Activated naive CD4-positive, alpha-beta T cell treated with anti-CD3 and anti-CD28 coated beads for 36 hours (primary cell): ENCODE measurements around the gene MRC1. TPM values are rescaled to one million over a fixed set of nuclear protein-coding genes. Genes with fewer than 3 reads are reported as not detected.
"Not testable (repeated sequence)": the region's sequence is repeated elsewhere in the genome, so short reads cannot be mapped to it uniquely, and the experiment has no call there.

Experiments used
- CTCF ChIA-PET: fragments of 350-600 bp; sonication (Branson Sonifier 250); formaldehyde crosslinking; loops from one replicate; lab custom pipeline; 2021; ENCODE audit warnings: antibody characterized with exemption; lab: Charles Lee
- DNase-seq: peaks from one replicate; pipeline ENCODE4 v3.0.0-alpha.2; 2020
- H3K27ac Mint-ChIP-seq: one replicate; pipeline ENCODE4 v1.8.0; 2021; ENCODE audit warnings: mild to moderate bottlenecking, mixed read lengths
- H3K27me3 Mint-ChIP-seq: one replicate; pipeline ENCODE4 v1.8.0; 2021; ENCODE audit warnings: low read depth, mixed read lengths
- H3K36me3 Mint-ChIP-seq: one replicate; pipeline ENCODE4 v1.8.0; 2021; ENCODE audit warnings: low read depth, mixed read lengths
- H3K4me1 Mint-ChIP-seq: one replicate; pipeline ENCODE4 v1.8.0; 2021; ENCODE audit warnings: low read depth, mixed read lengths
- H3K4me3 Mint-ChIP-seq: one replicate; pipeline ENCODE4 v1.8.0; 2021; ENCODE audit warnings: mild to moderate bottlenecking, moderate library complexity, mixed read lengths
- H3K9me3 Mint-ChIP-seq: one replicate; pipeline ENCODE4 v1.8.0; 2021; ENCODE audit warnings: mixed read lengths
- intact Hi-C: fragments of 100-400 bp; cut with micrococcal nuclease; formaldehyde crosslinking; loops from one replicate; pipeline ENCODE4 v1.15.1; 2023
- total RNA-seq, 2 experiments: library from RNA; stranded (reverse); gene quantifications; one replicate each; pipeline ENCODE4 v1.2.3, GENCODE V29; 2021

MRC1 gene
- total RNA-seq, 2 experiments from 2014 or later, result 0.05 TPM; not detected in 1

DNA sequence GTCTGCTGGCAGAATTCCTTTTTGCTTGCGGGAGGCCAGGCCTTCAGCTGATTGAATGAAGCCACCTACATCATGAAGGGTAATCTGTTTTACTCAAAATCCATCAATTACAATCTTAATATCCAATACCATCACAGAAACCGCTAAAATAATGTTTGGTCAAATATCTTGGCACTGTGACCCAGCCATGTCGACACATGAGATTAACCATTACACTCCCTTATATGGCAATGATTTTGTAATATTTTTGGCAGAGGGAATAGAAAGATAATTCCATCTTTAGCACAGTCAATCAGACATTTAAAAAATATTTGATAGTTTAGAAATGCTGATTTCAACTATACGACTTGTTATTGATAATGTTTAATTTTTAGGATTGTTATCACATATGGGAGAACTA lies 106.0 kb downstream of the MRC1 start:
- Mint-ChIP-seq H3K4me1 (no peaks in the 10 kb centered on the region), H3K9me3 (no peaks in the 10 kb centered on the region), H3K27me3 (peaks cover 9% of the 10 kb centered on the region), H3K27ac (no peak overlapping the region), H3K36me3 (no peaks in the 10 kb centered on the region), H3K4me3 (no peak overlapping the region)
- DNase-seq, result no peak
- intact Hi-C loops, result loop anchor here (10.0 kb wide), 1 partner anchor 190 kb away; no protein-coding TSS in a partner anchor
- CTCF ChIA-PET, result no interaction called here

DNA sequence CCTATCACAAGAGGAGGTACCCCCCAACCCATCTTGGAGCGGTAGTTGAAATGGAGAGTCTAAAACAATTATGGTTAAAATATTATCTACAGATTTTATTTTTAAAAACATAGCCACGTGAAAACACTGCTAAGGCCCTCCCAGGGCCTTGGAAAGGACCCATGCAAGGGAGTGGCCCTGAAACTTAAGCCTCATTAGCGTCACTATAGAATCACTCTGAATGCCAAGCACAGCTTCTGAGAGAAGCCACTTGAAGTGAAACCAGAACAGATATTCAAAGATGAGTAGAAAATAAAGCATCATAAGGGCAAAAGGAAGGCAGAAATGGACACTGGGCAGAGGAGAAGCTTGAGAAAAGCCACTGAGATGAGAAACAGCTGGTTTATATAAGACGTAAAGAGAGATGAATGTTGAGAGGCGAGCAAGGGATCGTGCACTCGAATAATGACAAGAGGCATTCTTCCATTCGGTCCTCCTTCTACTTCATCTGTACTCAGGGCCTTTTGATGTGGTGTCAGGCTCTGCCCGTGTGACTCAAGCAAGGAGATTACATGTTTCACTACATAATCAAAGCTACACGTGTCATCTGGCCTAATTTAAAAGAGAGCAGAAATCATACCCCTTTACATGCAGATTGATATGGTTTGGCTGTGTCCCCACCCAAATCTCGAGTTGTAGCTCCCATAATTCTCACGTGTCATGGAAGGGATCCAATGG lies 109.2 kb downstream of the MRC1 start:
- H3K36me3 Mint-ChIP-seq, result no peaks in the 10 kb centered on the region
- no peaks in the 10 kb centered on the region for H3K27me3 Mint-ChIP-seq
- no peak for DNase-seq
- intact Hi-C loops, result loop anchor here (10.0 kb wide), 1 partner anchor 186 kb away; no protein-coding TSS in a partner anchor
- no peaks in the 10 kb centered on the region for H3K4me1 Mint-ChIP-seq
- CTCF ChIA-PET, result interaction anchor here (0.6 kb wide), 1 partner anchor 279 kb away, joined by 3 read pairs; no protein-coding TSS in a partner anchor
- H3K4me3 Mint-ChIP-seq, result no peak overlapping the region
- no peaks in the 10 kb centered on the region for H3K9me3 Mint-ChIP-seq
- H3K27ac Mint-ChIP-seq, result no peak overlapping the region

DNA sequence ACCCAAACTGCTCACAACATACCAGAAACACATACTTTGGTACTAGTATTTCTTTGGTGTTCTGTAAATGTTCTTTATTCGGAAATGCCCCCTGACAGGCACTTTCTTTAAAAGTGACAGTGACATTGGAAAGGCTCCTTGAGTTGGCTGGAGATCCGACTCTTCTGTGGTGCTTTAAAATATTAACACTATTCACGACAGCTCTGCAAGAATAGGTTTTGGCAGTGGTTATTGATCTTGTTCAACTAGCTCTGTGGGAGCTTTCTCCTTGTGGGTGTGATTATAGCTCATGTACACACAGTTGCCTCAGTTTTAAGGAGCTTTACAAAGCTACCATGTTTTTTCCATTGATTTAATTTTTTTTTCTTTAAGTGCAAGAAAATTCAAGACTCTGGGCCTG lies 112.2 kb downstream of the MRC1 start:
- CTCF ChIA-PET, result no interaction called here
- Mint-ChIP-seq H3K27me3 (no peaks in the 10 kb centered on the region), H3K9me3 (no peaks in the 10 kb centered on the region), H3K4me3 (no peak overlapping the region), H3K27ac (no peak overlapping the region), H3K36me3 (no peaks in the 10 kb centered on the region), H3K4me1 (no peaks in the 10 kb centered on the region)
- DNase-seq, result no peak
- intact Hi-C loops, result no loop called here

DNA sequence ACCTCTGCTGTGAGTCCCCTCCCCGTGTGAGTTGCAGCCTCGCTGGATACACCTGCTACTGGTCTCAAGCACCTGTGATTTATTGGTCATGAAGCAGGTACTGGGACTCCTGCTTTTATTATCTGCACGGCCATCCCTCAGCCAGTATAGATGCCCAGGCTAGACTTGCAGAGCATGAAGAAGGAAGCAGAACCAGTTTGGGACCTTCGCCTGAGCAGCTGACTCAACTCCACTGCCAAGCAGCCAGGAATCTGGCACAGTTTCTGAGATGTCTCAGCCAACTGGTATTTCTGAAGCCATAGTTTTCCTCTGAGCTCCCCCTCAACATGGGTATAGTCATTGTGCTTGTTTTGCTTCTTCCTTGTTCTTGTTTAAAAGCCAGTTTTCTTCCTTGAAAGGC lies 114.6 kb downstream of the MRC1 start:
- H3K27ac Mint-ChIP-seq, result no peak overlapping the region
- no peaks in the 10 kb centered on the region for H3K4me1 Mint-ChIP-seq
- no peak overlapping the region for H3K4me3 Mint-ChIP-seq
- intact Hi-C loops, result no loop called here
- H3K27me3 Mint-ChIP-seq, result no peaks in the 10 kb centered on the region
- DNase-seq, result no peak
- CTCF ChIA-PET, result no interaction called here
- no peaks in the 10 kb centered on the region for H3K36me3 Mint-ChIP-seq
- no peaks in the 10 kb centered on the region for H3K9me3 Mint-ChIP-seq

DNA sequence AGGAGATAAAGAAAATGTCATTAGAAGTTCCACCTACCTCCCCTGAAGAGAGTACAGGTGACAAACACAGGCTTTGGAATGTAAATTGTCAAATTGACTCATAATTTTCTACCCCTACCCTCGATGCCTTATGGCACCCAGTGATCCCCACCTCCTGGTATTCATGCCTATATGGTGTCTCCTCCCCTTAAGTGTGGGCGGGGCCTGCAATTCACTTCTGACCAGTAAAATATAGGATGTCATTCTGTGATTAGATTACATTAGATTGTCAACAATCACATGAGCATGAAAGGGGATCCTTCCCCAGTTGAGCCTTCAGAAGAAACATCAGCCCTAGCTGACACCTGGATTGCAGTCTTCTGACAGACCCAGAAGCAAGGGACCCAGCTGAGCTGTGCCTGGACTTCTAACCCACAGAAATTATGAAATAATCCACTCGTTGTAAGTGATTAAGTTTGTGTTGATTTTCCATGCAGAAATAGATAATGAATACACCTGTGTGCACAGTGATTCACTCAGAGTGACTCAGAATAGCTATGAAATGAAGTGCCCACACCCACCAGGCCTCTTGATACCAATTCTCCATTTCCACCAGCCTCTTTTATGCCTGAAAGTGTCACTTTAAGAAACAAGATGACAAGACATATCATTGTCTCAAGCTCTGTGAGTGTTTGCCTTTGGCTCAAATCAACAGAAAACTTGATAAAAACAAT lies 134.0 kb downstream of the MRC1 start:
- CTCF ChIA-PET, result no interaction called here
- Mint-ChIP-seq H3K27me3 (peaks cover 3% of the 10 kb centered on the region), H3K9me3 (no peaks in the 10 kb centered on the region), H3K4me1 (no peaks in the 10 kb centered on the region), H3K4me3 (no peak overlapping the region), H3K36me3 (no peaks in the 10 kb centered on the region), H3K27ac (no peak overlapping the region)
- no peak for DNase-seq
- intact Hi-C loops, result no loop called here

DNA sequence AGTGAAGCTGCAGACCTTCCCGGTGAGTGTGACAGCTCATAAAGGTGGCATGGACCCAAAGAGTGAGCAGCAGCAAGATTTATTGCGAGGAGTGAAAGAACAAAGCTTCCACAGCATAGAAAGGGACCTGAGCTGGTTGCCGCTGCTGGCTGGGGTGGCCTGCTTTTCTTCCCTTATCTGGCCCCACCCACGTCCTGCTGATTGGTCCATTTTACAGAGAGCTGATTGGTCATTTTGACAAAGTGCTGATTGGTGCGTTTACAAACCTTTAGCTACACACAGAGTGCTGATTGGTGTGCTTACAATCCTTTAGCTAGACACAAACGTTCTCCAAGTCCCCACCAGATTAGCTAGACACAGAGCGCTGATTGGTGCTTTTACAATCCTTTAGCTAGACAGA lies 141.1 kb downstream of the MRC1 start:
- H3K27me3 Mint-ChIP-seq, DNase-seq, CTCF ChIA-PET, H3K4me1 Mint-ChIP-seq, H3K27ac Mint-ChIP-seq, H3K36me3 Mint-ChIP-seq, intact Hi-C loops, H3K4me3 Mint-ChIP-seq, H3K9me3 Mint-ChIP-seq: not testable (repeated sequence)

DNA sequence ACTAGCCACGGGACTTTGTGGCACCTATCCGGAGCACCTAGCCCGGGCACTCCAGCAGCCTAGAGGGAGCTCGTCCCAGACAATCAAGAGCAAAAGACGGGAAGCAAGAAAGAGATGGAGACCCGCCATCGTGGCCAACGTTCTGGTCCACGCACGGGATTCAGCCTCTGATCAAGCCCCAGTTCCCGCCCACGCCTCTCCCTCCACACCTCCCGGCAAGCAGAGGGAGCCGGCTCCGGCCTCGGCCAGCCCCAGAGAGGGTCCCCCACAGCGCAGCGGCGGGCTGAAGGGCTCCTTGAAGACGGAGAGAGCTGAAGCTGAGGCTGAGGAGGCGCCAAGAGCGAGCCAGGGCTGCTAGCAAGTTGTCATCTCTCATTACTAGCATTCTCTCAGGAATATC lies 141.6 kb downstream of the MRC1 start:
- Mint-ChIP-seq H3K9me3 (peaks cover 2% of the 10 kb centered on the region), H3K4me1 (no peaks in the 10 kb centered on the region), H3K27ac (no peak overlapping the region), H3K27me3 (peaks cover 3% of the 10 kb centered on the region), H3K36me3 (no peaks in the 10 kb centered on the region), H3K4me3 (no peak overlapping the region)
- intact Hi-C loops, result no loop called here
- CTCF ChIA-PET, result no interaction called here
- DNase-seq, result no peak

DNA sequence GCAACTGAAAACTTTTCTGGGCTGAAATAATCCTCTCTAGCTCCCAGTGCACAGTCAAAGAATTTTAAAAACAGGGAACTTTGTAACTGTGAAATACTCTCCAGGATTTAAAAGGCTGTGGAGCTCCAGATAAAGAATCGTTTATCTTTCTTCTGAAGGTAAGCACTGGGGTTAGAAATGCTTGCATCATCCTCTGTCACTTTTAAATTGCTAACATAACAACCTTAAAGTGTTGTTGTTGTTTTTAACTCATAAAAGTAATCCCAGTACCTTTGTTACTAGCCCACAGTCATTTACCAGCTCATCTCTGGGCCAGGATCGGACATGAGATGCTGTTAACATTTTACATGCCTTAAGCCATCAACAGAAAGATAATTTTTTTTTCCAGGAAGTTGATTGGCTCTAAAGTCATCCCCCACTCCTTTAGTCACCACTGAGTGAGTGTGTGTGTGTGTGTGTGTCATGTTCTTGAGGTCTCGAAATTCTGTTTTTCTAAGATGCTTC lies 142.8 kb downstream of the MRC1 start, which contains the start of gene SLC39A12:
SLC39A12 (plus strand) TSS at position 51 of the 504 bp plus-strand sequence. CDS start 1,359 bp downstream, outside the sequence.
- DNase-seq, result no peak
- Mint-ChIP-seq H3K27me3 (peaks cover under 1% of the 10 kb centered on the region), H3K9me3 (peaks cover 2% of the 10 kb centered on the region), H3K36me3 (no peaks in the 10 kb centered on the region), H3K4me1 (no peaks in the 10 kb centered on the region), H3K27ac (no peak within 1 kb of the TSS), H3K4me3 (no peak within 1 kb of the TSS)
- intact Hi-C loops, result no loop called here
- CTCF ChIA-PET, result no interaction called here

DNA sequence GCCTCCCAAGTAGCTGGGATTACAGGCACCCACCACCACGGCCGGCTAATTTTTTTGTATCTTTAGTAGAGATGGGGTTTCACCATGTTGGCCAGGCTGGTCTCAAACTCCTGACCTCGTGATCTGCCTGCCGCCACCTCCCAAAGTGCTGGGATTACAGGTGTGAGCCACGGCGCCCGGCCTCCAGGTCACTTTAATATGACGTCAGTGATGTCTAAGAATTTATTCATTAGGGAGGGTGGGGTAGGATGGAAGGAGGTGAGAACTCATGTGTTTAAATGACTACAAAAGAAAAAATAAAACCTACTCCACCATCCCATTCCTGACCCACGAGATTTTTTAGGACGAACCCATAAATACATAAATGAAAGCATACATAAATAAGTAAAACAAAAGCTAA lies 145.2 kb downstream of the MRC1 start:
- CTCF ChIA-PET, result interaction anchor here (0.7 kb wide), 1 partner anchor 150 kb away, joined by 3 read pairs; no protein-coding TSS in a partner anchor
- H3K27me3 Mint-ChIP-seq, intact Hi-C loops, DNase-seq, H3K4me3 Mint-ChIP-seq, H3K36me3 Mint-ChIP-seq, H3K27ac Mint-ChIP-seq, H3K9me3 Mint-ChIP-seq, H3K4me1 Mint-ChIP-seq: not testable (repeated sequence)

DNA sequence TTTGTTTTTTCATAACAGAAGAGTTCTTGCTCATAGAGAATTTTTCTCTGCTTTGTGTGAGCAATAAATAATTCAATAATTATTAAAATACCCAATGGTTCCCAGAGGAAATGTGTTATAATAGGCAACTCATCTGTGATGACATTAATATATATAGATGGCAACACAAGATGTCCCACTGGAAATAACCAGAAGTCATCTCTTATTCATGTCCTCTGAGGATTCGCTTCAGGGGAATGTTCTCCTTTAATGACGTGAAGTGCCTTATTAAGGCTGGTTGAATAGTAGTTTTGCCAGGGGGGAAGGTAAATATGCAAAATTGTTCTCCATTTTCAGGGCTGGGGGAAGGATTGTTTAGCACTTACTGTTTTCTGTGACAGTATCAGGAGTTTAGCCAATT lies 145.7 kb downstream of the MRC1 start:
- Mint-ChIP-seq H3K27me3 (no peaks in the 10 kb centered on the region), H3K4me1 (no peaks in the 10 kb centered on the region), H3K36me3 (no peaks in the 10 kb centered on the region), H3K9me3 (peaks cover 4% of the 10 kb centered on the region), H3K4me3 (no peak overlapping the region), H3K27ac (no peak overlapping the region)
- intact Hi-C loops, result no loop called here
- CTCF ChIA-PET, result no interaction called here
- DNase-seq, result no peak

DNA sequence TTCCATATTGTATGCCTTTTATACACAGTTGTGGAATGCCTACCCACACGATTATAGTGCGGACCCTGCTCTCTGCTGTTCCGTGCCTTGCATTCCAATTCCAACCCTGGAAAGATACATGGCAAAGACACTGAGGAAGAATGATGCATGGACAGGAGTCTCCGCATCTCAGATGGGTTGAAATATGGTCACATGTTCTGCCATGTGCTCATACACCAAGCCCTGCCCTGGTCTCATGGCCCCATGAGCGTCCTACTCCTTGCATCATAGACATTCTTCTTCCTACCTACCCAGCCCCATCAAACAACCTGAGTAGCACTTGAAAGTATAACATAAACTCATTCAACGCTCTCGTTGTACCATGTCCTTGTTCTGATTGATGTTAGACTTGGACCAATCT lies 148.9 kb downstream of the MRC1 start:
- CTCF ChIA-PET, result no interaction called here
- no peak overlapping the region for H3K4me3 Mint-ChIP-seq
- intact Hi-C loops, result no loop called here
- no peaks in the 10 kb centered on the region for H3K36me3 Mint-ChIP-seq
- no peaks in the 10 kb centered on the region for H3K27me3 Mint-ChIP-seq
- no peak overlapping the region for H3K27ac Mint-ChIP-seq
- H3K4me1 Mint-ChIP-seq, result no peaks in the 10 kb centered on the region
- peaks cover 5% of the 10 kb centered on the region for H3K9me3 Mint-ChIP-seq
- DNase-seq, result no peak

DNA sequence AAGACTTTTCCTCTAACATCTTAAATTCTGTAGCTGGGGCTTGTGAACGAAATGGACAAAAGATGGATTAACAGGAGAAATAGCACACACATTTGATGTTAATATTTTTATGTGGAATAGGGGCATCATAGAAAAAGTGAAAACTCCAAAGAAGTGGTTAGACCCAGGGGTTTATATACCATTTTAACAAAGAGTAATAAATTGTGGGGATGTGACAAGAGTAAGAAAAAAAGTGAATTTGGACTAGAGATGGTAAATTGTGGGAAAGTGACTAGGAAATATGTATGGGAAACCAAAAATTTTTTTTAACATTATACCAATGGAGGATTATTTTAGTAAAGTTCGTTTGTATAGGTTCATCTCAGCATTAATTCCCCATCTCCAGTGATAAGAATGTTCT lies 150.7 kb downstream of the MRC1 start:
- Mint-ChIP-seq H3K4me3 (no peak overlapping the region), H3K9me3 (peaks cover 5% of the 10 kb centered on the region), H3K36me3 (no peaks in the 10 kb centered on the region)

More for the DNA sequence above, 150.7 kb downstream of the MRC1 start:
- intact Hi-C loops, result no loop called here
- no peak for DNase-seq
- Mint-ChIP-seq H3K4me1 (no peaks in the 10 kb centered on the region), H3K27ac (no peak overlapping the region), H3K27me3 (no peaks in the 10 kb centered on the region)
- CTCF ChIA-PET, result no interaction called here
